GM19099 (cell line): ENCODE data around the gene XPNPEP3.

Experiments used
- POLR2A ChIP-seq: IDR thresholded peaks from 3 replicates; pipeline ENCODE4 v1.6.1; 2011; ENCODE audit warnings: low read depth; ENCODE audit not compliant: insufficient read length; ENCODE audit errors: extremely low read depth

Gene XPNPEP3

GRCh38 chr22:40853333-40853732 is 3.6 kb upstream of the XPNPEP3 start:
- TF ChIP-seq POLR2A: no peak

GRCh38 chr22:40853961-40854360 is 3.0 kb upstream of the XPNPEP3 start:
- TF ChIP-seq POLR2A: no peak

- TF ChIP-seq POLR2A: no peak
Observed at GRCh38 chr22:40855071-40855978, 1.6 kb upstream of the XPNPEP3 start.

GRCh38 chr22:40855979-40856512 is 902 bp upstream of the XPNPEP3 start:
- TF ChIP-seq POLR2A: no peak

GRCh38 chr22:40857309-40857855 is 434 bp downstream of the XPNPEP3 start:
- no peak for TF ChIP-seq POLR2A

GRCh38 chr22:40862013-40862412 is 5.1 kb downstream of the XPNPEP3 start, which contains the start of gene DNAJB7:
Gene DNAJB7 (minus strand): TSS chr22:40862113. CDS start chr22:40861994, 119 bp downstream.
- TF ChIP-seq POLR2A: no peak

- no peak for TF ChIP-seq POLR2A
Observed at GRCh38 chr22:40862537-40862936, 5.6 kb downstream of the XPNPEP3 start.

- TF ChIP-seq POLR2A: no peak
Observed at GRCh38 chr22:40867109-40867508, 10.2 kb downstream of the XPNPEP3 start.

GRCh38 chr22:40874016-40874415 is 17.1 kb downstream of the XPNPEP3 start:
- no peak for TF ChIP-seq POLR2A

- no peak for TF ChIP-seq POLR2A
Observed at GRCh38 chr22:40875111-40875510, 18.2 kb downstream of the XPNPEP3 start.

- no peak for TF ChIP-seq POLR2A
Observed at GRCh38 chr22:40876907-40877306, 20.0 kb downstream of the XPNPEP3 start.

GRCh38 chr22:40877488-40877887 is 20.5 kb downstream of the XPNPEP3 start:
- no peak for TF ChIP-seq POLR2A

GRCh38 chr22:40878922-40879321 is 22.0 kb downstream of the XPNPEP3 start:
- TF ChIP-seq POLR2A: no peak

GRCh38 chr22:40889116-40889515 is 32.2 kb downstream of the XPNPEP3 start:
- TF ChIP-seq POLR2A: no peak

GRCh38 chr22:40890881-40891280 is 33.9 kb downstream of the XPNPEP3 start:
- no peak for TF ChIP-seq POLR2A

- no peak for TF ChIP-seq POLR2A
Observed at GRCh38 chr22:40894417-40894816, 37.5 kb downstream of the XPNPEP3 start.

- TF ChIP-seq POLR2A: no peak
Observed at GRCh38 chr22:40898850-40899357, 42.0 kb downstream of the XPNPEP3 start.

- no peak for TF ChIP-seq POLR2A
Observed at GRCh38 chr22:40904101-40904500, 47.2 kb downstream of the XPNPEP3 start.
